GF-D8 (cell line): Measurements from ENCODE around the gene GLB1L.
"Not testable (repeated sequence)": the region's sequence is repeated elsewhere in the genome, so short reads cannot be mapped to it uniquely, and the experiment has no call there.

Source experiments
- DNase-seq: peaks from one replicate; lab custom pipeline; 2025; lab: John Stamatoyannopoulos, UW

Gene GLB1L

GRCh38 chr2:219280651-219281050, 35.4 kb upstream of the GLB1L start:
- no peak for DNase-seq

GRCh38 chr2:219279916-219280516, 34.8 kb upstream of the GLB1L start:
- DNase-seq: no peak

GRCh38 chr2:219279151-219279915, 34.1 kb upstream of the GLB1L start, which contains the start of gene DNAJB2:
TSS of gene DNAJB2 (plus strand) at chr2:219279366. CDS start at chr2:219279834, 468 bp downstream.
- peak; percentile 90 for DNase-seq

GRCh38 chr2:219278655-219279150, 33.5 kb upstream of the GLB1L start:
- DNase-seq: no peak

GRCh38 chr2:219277703-219278654, 32.7 kb upstream of the GLB1L start:
- DNase-seq: no peak

GRCh38 chr2:219274361-219274921, 29.2 kb upstream of the GLB1L start:
- DNase-seq: no peak

GRCh38 chr2:219273937-219274336, 28.7 kb upstream of the GLB1L start:
- DNase-seq: no peak

- no peak for DNase-seq
These were observed 27.8 kb upstream of the GLB1L start for GRCh38 chr2:219272995-219273394.

GRCh38 chr2:219272356-219272755, 27.1 kb upstream of the GLB1L start:
- DNase-seq: no peak

- no peak for DNase-seq
These were observed 25.8 kb upstream of the GLB1L start for GRCh38 chr2:219271021-219271420.

- no peak for DNase-seq
These were observed 24.8 kb upstream of the GLB1L start for GRCh38 chr2:219270055-219270372.

- DNase-seq: no peak
These were observed 24.3 kb upstream of the GLB1L start for GRCh38 chr2:219269362-219270054.

GRCh38 chr2:219268294-219268693, 23.1 kb upstream of the GLB1L start:
- no peak for DNase-seq

- DNase-seq: no peak
These were observed 21.6 kb upstream of the GLB1L start for GRCh38 chr2:219266886-219267285.

- DNase-seq: no peak
These were observed 21.0 kb upstream of the GLB1L start for GRCh38 chr2:219266232-219266631.

- no peak for DNase-seq
These were observed 16.0 kb upstream of the GLB1L start for GRCh38 chr2:219261024-219261855.

GRCh38 chr2:219258942-219259341, 13.7 kb upstream of the GLB1L start:
- not testable (repeated sequence) for DNase-seq

GRCh38 chr2:219254590-219255201, 9.5 kb upstream of the GLB1L start:
- DNase-seq: peak; percentile 75

- peak; percentile 29 for DNase-seq
These were observed 8.7 kb upstream of the GLB1L start, which contains the start of gene TUBA4A for GRCh38 chr2:219253753-219254589. TSS of gene TUBA4A (minus strand) at chr2:219253918. CDS start at chr2:219253858, 60 bp downstream.
